ENCODE results near the gene C10orf143.

Gene C10orf143

DNA sequence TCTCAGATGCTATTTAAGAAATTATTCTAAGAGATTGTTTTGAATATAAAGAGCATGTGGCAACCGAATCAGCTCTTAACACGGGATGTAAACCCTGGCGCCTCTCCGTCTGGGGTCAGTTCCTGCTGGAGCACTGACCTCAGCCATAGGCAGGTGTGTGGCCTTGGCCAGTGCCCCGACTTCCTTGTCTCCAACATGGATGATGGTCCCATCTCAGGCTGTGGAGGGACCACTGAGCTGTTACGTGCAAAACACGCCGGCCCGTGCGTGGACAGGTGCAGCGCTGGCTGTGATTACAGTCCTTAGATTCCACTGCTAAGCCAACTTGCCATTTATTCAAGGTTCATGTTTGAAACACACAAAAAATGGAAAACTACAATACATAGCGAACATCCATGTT lies 59.9 kb downstream of the C10orf143 start:
- DNase-seq: no peak

DNA sequence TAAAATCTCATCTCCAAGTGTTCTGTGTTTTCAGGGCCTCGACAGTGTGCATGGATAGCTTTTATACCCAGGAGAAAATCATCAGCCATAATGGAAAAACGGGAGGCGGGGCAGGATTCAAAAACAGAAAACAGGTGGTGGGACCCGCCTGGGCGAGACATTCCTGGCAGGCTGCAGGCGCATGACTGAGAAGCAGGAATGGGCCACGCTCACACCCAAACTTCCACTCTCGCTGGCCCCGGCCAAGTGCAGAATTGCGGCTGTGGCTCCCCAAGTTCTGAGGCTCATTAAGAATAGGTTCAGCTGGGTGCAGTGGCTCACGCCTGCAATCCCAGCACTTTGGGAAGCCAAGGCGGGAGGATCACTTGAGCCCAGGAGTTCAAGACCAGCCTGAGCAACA lies 60.6 kb downstream of the C10orf143 start:
- no peak for DNase-seq

DNA sequence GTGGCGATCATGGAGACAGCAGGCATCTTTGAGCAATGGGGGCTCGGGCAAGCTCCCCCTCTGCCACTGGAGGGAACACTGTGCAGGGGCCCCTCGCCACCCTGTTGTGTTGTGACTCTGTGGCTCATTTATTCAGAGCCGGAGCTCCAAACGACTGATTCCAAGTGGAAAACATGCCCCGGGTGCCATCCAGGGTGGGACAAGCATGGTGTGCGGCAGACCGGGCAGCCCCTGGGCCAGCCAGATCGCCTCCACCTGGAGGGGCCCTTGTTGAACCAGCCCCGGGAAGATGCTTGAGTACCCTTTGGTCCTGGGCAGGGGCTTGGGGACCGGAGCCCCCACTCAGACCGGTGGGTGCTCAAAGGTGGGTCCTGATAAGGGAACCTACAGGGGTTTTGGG lies 61.4 kb downstream of the C10orf143 start:
- DNase-seq: no peak

DNA sequence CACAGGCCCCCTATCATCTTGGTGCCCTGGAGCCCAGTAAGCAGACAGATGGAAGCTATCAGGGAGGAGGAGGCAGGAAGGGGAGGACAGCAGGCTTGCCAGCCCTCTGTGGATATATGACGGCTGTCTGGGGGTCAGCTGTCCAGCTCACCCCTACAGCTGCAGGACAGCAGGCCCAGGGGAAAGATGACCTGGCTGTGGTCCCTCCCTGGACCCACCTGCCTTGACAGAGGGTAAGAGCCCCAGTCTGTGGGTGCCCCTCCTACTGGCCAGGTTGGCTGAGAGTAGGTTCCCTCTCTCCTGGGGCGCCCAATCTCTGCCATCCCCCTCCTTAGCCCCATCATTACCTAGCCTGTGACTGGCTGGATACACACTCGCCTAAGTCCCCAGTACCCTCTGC lies 62.5 kb downstream of the C10orf143 start:
- DNase-seq: no peak

DNA sequence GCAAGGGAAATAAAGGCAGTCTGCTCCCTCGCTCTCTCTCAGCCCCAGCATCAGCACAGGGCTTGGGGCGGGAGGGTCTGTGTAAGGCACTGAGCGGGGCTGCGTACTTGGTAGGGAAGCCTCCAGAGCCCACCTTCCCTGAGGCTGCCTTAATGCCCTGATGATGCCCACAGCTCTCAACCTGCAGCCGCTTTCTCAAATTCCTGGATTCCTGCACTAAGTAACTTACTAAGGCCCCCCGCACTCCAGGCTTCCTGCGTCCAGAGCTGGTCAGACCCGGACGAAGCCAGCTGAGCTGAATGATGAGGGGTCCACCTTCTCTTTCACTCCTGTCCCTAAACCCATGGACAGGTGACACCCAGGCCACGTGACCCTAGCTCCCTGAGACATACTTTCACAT lies 63.3 kb downstream of the C10orf143 start:
- DNase-seq: no peak

DNA sequence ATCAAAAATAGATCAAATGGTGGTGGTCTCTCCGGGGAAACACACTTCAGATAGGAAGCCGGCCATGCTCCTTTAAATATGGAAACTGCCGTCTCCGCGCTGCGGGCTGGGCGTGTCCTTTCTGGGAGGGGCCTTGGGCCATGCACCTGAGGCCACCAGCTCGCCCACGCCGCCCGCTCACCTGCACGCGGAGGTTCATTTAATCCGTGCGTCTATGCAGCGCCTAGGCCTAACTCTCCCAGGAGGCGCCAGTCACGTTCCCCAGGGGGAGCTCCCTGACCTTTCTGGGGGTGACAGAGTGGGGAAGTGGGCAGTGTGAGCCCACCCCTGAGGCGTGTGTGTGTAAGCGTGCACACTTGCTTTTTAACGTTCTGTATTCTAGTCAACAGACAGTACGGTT lies 64.0 kb downstream of the C10orf143 start:
- DNase-seq: no peak

DNA sequence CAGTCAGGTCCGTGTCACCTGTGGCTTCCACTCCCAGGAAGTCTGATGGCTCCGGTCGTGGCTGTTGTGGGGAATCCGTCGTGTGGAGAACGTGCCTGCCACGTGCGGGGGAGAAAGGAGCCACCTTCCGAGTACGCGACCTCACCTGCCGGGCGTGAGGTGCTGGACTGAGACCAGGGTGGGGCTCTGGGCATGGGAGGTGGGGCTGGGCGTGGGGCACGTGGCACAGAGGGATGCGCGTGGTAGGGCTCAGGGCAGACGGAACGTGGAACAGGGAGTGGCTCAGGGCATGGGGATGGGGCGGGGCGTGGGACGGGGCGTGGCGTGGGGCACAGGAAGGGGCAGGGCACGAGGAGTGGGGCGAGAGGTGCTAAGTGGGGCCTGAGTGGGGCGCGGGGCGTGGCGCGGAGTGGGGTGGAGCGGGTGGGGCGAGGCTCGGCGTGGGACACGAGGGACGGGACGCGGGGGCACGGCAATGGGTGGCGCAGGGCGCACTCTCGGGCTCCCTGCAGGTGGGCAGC lies 64.8 kb downstream of the C10orf143 start:
- no peak for DNase-seq

DNA sequence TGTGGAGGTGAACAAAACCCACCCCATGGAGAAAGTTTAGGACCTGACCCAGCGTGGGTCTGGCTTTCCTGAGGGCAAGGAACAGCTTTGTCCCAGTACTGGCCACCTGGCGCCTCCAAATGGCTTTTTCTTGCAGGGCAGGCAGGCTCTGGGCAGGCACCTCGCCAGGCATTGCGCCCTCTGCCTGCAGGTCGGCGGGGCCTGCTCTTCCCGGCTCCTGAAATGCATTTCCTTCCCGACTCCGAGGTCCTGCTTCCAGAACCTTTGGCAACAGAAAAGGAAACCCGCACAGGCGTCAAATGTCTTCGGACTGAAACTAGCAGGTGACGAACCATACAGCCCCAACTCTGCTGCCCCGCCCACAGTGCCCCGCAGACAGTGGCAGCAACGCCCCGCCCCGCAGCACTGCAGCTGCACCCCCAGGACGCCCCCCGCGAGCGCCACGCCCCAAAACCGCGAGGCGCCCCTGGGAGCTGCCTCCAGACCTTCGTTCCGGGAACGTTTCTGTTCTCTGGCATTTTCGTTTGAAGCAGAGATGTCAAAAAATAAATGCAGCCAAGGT lies 65.5 kb downstream of the C10orf143 start:
- DNase-seq: no peak

DNA sequence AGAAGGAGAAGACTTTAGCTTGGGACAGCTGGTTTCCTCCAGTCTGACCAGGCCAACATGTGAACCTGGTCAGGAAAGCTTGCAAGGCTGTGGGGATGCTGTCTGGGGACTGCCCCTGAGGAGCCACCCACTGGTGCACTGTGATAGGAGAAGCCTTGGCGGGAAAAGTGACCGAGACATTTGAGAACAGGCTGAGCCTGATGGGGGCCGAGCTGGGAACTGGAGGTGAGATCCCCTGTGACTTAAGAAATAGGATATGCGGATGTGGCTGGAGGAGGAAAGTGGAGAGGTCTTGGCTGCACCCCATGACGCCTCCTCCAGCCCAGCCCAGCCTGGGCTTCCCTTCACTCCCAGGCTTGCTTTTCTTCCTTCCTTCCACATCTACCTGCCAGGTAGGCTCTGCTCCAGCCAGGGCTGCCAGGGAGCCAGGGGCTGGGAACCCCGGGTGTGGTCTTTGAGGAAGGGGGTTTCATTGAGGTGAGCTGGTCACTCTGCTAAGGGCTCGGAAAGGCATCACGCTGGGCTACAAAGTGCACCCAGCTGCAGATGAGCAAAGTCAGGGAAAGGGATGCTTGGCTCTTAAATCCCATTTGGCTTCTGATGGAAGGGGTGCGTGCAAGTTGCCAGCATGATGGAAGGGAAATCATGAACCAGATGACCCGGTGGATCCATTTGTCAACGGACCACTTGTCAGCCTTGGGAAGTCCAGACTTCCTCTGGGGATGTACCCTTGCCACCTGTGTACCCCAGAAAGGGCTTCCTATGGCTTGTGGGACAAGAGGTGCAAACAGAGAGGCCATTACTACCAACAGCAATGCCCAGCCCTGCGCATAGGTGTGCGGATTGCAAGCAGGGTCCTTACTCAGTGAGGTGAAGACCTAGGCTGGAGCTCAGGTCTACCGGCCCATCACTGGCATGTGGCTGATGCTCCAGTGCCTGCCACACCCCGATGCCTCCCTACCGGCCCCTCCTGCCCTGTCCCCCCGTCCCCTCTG lies 66.3 kb downstream of the C10orf143 start:
- no peak for DNase-seq

DNA sequence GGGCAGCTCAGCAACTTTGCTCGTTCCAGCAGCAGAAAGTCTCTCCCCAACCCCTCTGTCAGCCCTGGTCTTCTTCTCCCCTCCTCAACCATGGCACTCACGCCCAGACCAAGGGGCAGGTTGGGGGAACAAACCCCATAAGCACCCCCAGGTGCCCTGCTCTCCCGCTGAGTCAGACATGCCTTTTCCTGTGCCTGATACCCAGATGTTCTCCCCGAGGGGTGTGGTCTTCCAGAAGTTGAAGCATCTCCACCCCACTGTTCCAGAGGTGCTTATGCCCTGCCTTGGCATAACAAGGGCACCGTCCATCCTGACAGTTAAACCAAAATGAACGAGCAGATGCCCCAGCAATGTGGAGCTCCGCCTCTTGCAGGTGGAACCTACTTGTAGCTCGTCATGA lies 67.1 kb downstream of the C10orf143 start:
- DNase-seq: no peak

DNA sequence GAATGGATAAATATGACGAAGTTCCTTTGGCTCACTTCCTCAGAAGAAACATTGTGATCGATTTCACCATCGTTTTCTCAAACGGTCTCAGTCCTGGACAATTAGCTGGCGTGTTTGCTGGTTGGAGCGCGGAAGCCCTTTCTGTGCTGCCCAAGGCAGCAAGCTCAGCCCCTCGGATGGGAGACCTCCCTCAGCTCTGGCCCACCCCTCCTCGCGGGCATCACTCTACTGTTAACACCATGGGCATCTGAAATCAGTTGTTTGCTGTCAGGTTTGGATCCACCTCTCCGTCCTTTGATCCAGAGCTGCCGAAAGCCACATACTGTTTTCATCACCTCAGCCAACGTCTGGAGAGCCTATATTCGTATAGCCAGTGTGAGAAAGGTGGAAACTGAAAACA lies 68.2 kb downstream of the C10orf143 start:
- no peak for DNase-seq

DNA sequence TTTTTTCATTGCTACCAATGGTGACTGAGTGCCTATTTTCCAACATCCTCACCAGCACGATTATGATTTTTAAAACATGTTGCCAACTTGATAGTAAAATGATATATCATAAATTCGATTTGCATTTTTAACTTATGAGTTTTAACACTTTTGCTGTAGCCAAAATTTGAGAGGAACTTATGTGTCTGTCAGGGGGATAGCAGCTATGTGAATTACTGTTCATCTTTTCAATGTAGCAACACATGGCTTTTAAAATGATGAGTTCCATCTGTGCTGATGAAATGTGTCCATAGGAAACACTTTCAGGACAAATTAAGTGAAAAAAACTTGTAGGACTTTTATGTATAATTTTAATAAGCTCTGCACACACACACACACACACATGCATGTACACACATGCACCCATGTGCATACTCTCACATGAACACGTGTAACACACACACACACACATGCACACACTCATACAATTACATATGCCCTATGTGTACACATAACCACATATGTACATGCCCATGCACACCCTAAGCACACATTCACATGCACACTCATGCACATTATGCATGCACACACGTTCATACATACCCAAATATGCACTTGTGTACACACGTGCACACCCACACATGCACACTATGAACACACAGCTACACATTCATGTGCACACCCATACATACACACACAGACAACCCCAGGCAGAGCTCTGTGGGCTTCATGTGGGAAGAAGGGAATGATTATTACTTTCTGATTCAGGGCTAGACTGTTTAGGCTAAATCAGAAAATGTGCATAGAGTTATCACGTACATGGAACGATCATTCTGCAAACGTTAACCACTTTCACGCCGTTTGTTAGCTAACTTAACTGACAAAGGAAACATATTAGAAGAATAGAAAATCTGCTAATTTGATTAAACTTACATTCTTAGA lies 68.9 kb downstream of the C10orf143 start:
- no peak for DNase-seq

DNA sequence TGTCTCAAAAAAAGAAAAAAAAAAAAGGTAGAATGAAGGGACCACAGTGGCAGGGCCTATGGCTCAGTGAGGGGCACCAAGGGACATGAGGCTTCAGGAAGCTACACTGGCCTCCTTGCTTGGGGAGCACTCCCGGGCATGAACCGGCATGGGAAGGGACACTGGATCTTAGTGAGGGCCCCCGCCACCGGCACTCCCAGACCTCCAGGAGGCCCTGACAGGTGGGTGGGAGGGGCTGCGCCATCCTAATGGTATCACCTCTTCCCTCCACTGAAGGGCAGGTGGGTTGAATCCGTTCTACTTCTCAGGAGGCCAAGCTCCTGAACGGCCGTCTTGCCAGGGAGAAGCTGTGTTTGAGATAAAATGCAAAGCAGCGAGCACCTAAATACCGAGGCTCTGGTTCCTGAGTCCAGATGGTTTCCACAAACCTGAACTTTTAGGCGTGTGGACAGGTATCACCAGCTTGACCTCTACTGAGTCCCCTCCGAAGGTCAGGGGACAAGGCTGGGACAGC lies 69.8 kb downstream of the C10orf143 start:
- no peak for DNase-seq

DNA sequence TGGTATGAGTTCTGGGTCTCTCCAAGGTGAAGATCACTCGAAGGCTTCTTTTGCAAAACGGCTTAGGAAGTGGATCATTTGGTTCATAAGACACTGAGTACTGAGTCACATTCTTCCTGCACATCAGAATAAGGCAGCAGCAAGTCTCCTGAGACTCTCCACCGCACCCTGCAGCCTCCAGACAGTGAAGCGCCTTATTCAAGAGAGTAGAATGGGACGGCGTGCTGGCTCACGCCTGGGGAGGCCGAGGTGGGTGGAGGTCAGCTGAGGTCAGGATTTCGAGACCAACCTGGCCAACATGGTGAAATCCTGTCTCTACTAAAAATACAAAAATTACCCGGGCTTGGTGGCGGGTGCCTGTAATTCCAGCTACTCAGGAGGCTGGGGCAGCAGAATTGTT lies 70.3 kb downstream of the C10orf143 start:
- no peak for DNase-seq

DNA sequence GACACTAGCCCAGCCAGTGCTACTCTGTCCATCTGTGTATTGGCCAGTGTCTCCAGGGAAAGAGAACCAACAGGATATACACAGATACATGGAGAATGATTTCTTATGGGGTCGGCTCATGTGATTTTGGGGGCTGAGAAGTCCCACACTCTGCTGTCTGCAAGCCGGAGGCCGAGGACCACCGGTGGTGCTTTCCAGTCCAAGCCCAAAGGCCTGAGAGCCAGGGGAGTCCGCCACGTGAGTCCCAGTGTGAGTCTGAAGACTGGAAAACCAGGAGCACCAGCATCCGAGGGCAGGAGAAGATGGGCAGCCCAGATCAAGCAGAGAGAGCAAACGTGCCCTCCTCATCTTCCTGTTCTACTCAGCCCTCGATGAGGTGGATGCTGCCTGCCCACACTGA lies 71.5 kb downstream of the C10orf143 start:
- DNase-seq: no peak

DNA sequence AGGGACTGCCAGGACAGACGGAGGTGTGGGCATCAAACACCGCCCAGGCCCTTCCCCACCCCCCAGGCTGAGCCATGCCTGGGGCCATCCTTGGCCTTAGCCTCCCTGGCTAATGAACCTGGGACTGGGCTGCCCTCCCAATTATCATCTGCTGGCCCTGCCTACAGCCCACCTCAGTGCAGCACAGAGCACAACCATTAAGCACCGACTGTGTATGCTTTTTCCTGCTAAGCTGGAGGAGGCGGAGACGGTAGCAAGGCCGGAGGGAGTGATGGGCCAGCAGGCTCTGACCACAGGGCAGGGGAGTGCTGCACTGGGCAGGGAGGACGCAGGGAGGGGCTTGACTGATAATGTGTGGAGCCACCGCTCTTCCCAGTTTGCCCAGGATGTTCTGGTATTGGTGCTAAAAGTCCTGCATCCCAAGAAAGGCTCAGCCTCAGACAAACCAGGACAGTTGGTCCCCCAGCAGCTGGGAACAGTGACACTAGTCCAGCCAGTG lies 72.0 kb downstream of the C10orf143 start:
- no peak for DNase-seq

DNA sequence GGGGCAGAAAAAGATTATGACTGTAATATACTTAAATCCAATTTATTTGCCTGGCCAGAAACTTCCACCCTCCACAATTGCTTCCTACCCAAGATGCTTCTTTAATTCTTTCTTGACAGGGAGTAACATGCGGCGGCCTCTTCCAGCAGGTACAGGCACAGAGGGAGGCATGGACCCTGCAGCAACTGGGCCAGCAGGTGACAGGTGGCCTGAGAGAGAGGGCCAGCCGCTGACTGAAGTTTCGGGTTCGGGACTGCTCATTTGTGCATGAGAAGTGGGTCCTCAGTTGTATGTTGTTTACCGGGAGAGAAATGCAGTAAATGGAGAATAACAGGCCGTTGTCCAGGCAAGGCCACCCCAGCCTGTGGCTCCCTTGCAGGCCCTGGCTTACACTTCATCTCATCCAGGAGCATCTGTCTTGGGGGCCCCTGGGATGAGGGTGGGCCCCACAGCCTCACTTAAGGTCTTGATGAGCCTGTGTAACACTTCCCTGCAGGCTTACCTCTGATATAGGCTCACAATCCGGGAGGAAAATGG lies 72.5 kb downstream of the C10orf143 start:
- no peak for DNase-seq

DNA sequence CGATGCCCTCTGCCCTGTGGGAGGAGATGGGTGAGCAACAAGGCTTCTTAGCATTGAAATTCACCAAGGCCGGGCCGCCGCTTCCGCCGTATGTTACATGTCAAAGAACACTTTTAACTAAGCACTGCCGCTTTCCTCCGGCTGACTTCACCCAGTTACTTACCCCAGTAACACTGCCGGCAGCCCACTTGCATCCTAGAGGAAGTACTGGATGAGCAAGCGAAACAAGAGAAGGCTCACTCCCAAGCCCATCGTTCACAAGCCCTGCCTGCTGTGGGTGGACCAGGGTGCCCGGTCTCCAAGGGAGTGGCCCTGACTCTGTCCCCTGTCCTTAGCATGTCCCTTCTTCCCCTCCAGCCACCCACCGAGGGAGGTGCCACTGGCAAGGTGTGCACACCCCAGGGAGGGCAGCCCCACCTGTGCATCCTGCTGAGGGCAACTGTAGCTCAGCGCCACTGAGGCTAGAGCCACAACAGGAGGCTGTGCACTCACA lies 73.4 kb downstream of the C10orf143 start:
- DNase-seq: no peak

DNA sequence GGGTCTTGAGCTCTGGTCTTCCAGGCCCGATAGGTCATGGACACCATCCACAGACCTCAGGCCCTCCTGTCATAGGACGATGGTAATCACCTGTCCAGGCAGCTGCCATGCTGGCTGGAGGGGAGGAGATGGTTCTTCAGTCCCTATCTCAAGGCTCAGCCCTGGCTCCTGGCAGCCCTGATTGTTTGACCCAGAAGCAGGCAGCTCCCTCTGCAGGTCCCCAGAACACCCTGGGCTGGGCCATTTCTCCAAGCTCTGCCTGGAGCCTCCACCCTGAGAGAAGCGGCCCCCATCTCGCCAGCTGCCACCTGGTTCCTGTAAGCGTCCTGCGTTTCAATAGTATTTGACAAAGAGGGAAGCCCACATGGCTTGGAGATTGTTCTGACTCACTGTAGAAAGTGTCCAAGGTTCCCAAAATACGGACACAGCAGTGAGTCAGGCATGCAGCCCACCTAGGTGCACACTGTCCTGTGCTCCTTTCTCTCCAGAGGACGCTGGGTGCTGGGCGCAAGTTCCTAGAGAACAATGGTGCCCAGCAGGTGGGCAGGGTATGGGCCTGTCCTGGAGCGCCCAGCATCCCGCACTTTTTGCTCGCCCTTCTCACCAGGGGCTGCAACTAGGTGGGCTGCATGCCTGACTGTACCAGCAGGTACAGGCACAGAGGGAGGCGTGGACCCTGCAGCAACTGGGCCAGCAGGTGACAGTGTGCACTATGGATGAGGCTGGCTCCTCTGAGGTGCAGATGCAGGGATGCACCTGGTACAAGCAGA lies 74.1 kb downstream of the C10orf143 start:
- no peak for DNase-seq

DNA sequence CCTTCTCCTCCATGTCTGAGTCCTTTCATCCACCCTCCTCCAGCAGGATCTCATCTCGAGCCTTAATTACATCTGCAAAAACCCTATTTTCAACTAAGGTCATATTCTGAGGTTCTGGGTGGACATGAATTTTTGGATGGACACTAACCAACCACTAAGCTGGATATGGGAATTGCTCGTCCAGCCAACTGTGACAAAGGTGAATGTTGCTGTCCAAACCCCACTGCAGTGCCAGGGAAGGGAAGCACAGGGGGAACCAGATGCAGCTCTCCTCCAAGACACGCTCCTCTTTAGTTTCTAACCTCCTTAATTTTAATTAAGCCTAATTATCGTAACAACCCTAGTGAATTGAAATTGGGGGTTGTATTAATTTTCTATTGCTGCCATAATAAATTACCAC lies 81.4 kb downstream of the C10orf143 start:
- no peak for DNase-seq

DNA sequence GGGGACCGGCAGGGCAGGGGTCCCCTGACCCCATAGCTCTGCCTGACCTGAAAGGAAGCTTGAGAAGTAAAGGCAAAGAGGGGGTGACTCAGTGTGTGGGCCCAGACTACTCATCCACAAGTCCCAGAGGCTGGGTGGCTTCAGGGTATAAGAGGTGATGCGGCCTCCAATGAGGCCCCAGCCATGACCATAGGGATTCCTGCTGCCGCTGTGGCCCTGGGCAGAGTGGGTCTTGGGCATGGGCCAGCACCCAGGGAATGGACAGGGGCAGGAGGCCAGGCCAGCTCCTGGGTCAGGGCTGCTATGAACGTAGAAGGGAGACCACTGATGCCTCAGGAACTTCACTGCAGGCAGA lies 82.2 kb downstream of the C10orf143 start:
- DNase-seq: no peak

All from CD4-positive, alpha-beta T cell treated with Interleukin-4 for 1 hour (primary cell).